ENCODE data around the gene IGLL5. TPM values are rescaled to one million over a fixed set of nuclear protein-coding genes. Genes with fewer than 3 reads are reported as not detected.
A peak's percentile ranks its signal among the peaks of the same experiment; 100 is the strongest.

The IGLL5 gene
- total RNA-seq, 1 experiment from 2014 or later = not detected

DNA sequence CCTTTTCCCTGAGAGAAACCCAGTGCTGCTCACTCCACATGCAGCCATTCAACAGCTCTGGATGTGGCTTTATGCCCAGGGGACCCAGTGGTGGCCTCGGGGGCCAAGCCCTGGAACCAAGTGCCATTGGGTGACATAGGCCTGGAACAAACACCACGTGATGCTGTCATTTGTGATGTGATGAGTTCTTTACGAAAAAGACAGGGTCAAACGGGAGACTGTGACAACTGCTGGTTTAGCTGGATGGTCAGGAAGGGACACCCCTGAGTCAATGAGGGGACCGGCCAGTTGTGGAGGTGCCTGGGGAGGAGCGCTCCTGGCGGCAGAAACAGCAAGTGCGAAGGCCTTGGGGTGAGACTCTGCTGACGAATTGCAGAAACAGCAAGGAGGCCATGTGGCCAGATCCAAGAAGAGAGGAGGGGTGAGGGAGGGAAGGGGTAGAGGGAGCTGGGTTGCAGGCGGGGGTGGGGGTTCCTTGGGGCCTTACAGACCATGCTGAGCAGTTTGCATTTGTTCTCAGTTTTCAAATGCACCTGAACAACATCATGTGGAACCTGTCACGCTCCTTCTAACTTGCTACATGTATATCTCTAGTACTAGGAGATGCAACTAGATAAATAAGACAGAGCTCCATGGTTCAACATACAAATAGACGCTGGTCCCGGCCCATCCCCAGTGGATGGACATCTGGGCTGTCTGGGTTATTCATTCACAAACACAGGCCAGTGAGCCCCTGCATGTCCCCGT is 56.1 kb downstream of the IGLL5 start:
- peak; percentile 52 for DNase-seq
- Histone ChIP-seq H3K4me3 (ENCODE audit: insufficient read depth, low read depth, low read length) (no peak overlapping the region), H3K27me3 (ENCODE audit: control insufficient read depth, insufficient read depth, low read length) (peaks cover 2% of the 10 kb centered on the region; the same call in 1 of the 2 replicates), H3K36me3 (replicated peaks; ENCODE audit: control insufficient read depth, insufficient read depth, low read length) (no peaks in the 10 kb centered on the region)

DNA sequence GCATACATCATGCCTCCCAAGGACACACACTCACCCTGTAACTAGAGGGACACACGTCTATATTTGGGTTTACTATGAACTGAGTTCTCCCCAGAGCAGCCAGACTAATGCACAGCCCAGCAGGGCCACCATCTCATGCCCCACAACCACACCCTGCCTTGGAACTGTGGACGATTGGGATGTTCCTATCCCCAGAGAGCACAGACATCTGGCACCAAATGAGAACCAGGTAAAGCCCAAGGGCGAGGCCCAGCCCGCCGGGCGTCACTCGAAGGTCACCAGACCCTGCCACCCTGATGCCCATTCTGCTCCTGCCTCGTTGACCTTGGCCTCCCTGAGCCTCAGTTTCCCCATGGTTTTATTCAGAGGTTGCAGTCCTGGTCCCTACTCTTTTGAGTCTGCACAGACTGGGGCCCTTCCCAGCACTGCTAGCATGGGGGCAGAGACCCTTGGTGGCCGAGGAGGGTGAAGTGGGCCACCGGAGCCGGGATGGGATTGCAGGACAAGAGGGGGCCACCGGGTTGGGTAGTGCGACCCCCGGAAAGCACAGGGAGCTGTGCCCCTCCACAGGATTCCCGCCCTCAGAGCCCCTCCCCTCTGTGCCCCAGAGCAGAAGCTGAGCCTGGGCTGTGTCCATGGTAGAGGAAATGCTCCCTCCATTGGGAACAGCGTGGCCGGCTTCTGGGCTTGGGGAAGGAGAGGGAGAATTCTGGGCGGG is 56.8 kb downstream of the IGLL5 start:
- Histone ChIP-seq H3K4me3 (ENCODE audit: insufficient read depth, low read depth, low read length) (no peak overlapping the region), H3K36me3 (replicated peaks; ENCODE audit: control insufficient read depth, insufficient read depth, low read length) (no peaks in the 10 kb centered on the region), H3K27me3 (ENCODE audit: control insufficient read depth, insufficient read depth, low read length) (peaks cover 2% of the 10 kb centered on the region; the same call in 1 of the 2 replicates)
- DNase-seq = peak; percentile 38

DNA sequence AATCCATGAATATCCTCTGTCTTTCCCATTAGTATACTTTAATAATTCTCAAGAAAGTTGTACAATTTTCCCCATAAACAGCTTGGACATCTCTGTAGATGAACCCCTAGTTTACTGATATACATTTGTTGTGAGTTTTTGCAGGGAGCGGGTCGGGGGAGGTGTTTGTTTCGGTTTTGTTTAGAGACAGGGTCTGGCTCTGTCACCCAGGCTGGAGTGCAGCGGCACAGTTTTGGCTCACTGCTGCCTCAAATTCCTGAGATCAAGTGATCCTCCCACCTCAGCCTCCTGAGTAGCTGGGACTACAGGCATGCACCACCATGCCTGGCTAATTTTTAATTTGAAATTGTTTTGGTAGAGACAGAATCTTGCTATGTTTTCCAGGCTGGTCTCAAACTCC is 57.6 kb downstream of the IGLL5 start:
- Histone ChIP-seq H3K36me3 (replicated peaks; ENCODE audit: control insufficient read depth, insufficient read depth, low read length) (no peaks in the 10 kb centered on the region), H3K4me3 (ENCODE audit: insufficient read depth, low read depth, low read length) (no peak overlapping the region), H3K27me3 (ENCODE audit: control insufficient read depth, insufficient read depth, low read length) (peaks cover 2% of the 10 kb centered on the region; the same call in 1 of the 2 replicates)
- peak; percentile 7 for DNase-seq

Other genes with a start within 250 kb of the IGLL5 start
- not detected in 2 replicates for gene GGTLC2, start 243.2 kb upstream of the IGLL5 start, total RNA-seq (2014; rRNA removed; shearing (Covaris generic))
- gene GNAZ, start 182.7 kb downstream of the IGLL5 start, total RNA-seq (2014; rRNA removed; shearing (Covaris generic)) = 18.0 and 24.4 TPM in 2 replicates